Rectal smooth muscle tissue (tissue), 1 donor: Measurements from ENCODE around the gene KIF21B.

Experiments used
- H3K27ac ChIP-seq: one replicate; pipeline ENCODE4 v1.7.0; 2013; ENCODE audit warnings: low read depth, low read length, inconsistent platforms
- H3K27me3 ChIP-seq: one replicate; pipeline ENCODE4 v1.7.0; 2013; ENCODE audit warnings: low read length; ENCODE audit not compliant: control insufficient read depth, insufficient read depth
- H3K36me3 ChIP-seq: one replicate; pipeline ENCODE4 v1.7.0; 2013; ENCODE audit warnings: low read length; ENCODE audit not compliant: control insufficient read depth, insufficient read depth
- H3K4me1 ChIP-seq: one replicate; pipeline ENCODE4 v1.7.0; 2013; ENCODE audit warnings: low read length; ENCODE audit not compliant: control insufficient read depth, insufficient read depth
- H3K4me3 ChIP-seq: one replicate; pipeline ENCODE4 v1.7.0; 2013; ENCODE audit warnings: low read length
- H3K9ac ChIP-seq: one replicate; pipeline ENCODE4 v1.7.0; 2013; ENCODE audit warnings: low read length

The KIF21B gene

GRCh38 chr1:200999667-201000066 is 23.8 kb downstream of the KIF21B start:
- no peaks in the 10 kb centered on the region for H3K27me3 ChIP-seq
- no peak overlapping the region for H3K27ac ChIP-seq
- H3K4me3 ChIP-seq: no peak overlapping the region
- no peak overlapping the region for H3K9ac ChIP-seq
- H3K36me3 ChIP-seq: no peaks in the 10 kb centered on the region
- H3K4me1 ChIP-seq: no peaks in the 10 kb centered on the region

GRCh38 chr1:200998323-200998722 is 25.2 kb downstream of the KIF21B start:
- no peaks in the 10 kb centered on the region for H3K27me3 ChIP-seq

GRCh38 chr1:200992382-200993048 is 31.0 kb downstream of the KIF21B start:
- H3K27ac ChIP-seq: no peak overlapping the region
- no peaks in the 10 kb centered on the region for H3K4me1 ChIP-seq
- no peak overlapping the region for H3K9ac ChIP-seq
- no peaks in the 10 kb centered on the region for H3K27me3 ChIP-seq
- no peak overlapping the region for H3K4me3 ChIP-seq
- peaks cover 8% of the 10 kb centered on the region for H3K36me3 ChIP-seq

More at GRCh38 chr1:200998323-200998722, 25.2 kb downstream of the KIF21B start:
- Histone ChIP-seq H3K36me3 (no peaks in the 10 kb centered on the region), H3K27ac (no peak overlapping the region), H3K4me3 (no peak overlapping the region), H3K9ac (no peak overlapping the region), H3K4me1 (no peaks in the 10 kb centered on the region)

- H3K4me1 ChIP-seq: no peaks in the 10 kb centered on the region
- no peak overlapping the region for H3K4me3 ChIP-seq
- no peak overlapping the region for H3K9ac ChIP-seq
- H3K27me3 ChIP-seq: no peaks in the 10 kb centered on the region
- no peak overlapping the region for H3K27ac ChIP-seq
- peaks cover 8% of the 10 kb centered on the region for H3K36me3 ChIP-seq
Observed at GRCh38 chr1:200991097-200991614, 32.4 kb downstream of the KIF21B start.

- Histone ChIP-seq H3K27me3 (no peaks in the 10 kb centered on the region), H3K36me3 (peaks cover 8% of the 10 kb centered on the region), H3K9ac (no peak overlapping the region), H3K27ac (no peak overlapping the region), H3K4me3 (no peak overlapping the region), H3K4me1 (no peaks in the 10 kb centered on the region)
Observed at GRCh38 chr1:200990114-200990513, 33.4 kb downstream of the KIF21B start.

GRCh38 chr1:200989337-200989736 is 34.2 kb downstream of the KIF21B start:
- H3K27me3 ChIP-seq: no peaks in the 10 kb centered on the region
- H3K36me3 ChIP-seq: peaks cover 8% of the 10 kb centered on the region
- H3K4me3 ChIP-seq: no peak overlapping the region
- no peak overlapping the region for H3K27ac ChIP-seq
- H3K4me1 ChIP-seq: no peaks in the 10 kb centered on the region
- H3K9ac ChIP-seq: no peak overlapping the region

GRCh38 chr1:200988693-200989092 is 34.8 kb downstream of the KIF21B start:
- no peak overlapping the region for H3K9ac ChIP-seq

GRCh38 chr1:200985481-200985880 is 38.0 kb downstream of the KIF21B start:
- Histone ChIP-seq H3K4me1 (no peaks in the 10 kb centered on the region), H3K36me3 (peaks cover 2% of the 10 kb centered on the region)

More at GRCh38 chr1:200988693-200989092, 34.8 kb downstream of the KIF21B start:
- no peaks in the 10 kb centered on the region for H3K4me1 ChIP-seq
- no peak overlapping the region for H3K27ac ChIP-seq
- H3K27me3 ChIP-seq: no peaks in the 10 kb centered on the region
- H3K36me3 ChIP-seq: peaks cover 8% of the 10 kb centered on the region
- no peak overlapping the region for H3K4me3 ChIP-seq

GRCh38 chr1:200983035-200983561 is 40.4 kb downstream of the KIF21B start:
- Histone ChIP-seq H3K27ac (no peak overlapping the region), H3K36me3 (peaks cover 2% of the 10 kb centered on the region), H3K4me1 (no peaks in the 10 kb centered on the region), H3K27me3 (no peaks in the 10 kb centered on the region), H3K9ac (no peak overlapping the region), H3K4me3 (no peak overlapping the region)

More at GRCh38 chr1:200985481-200985880, 38.0 kb downstream of the KIF21B start:
- Histone ChIP-seq H3K9ac (no peak overlapping the region), H3K27ac (no peak overlapping the region), H3K27me3 (no peaks in the 10 kb centered on the region), H3K4me3 (no peak overlapping the region)

GRCh38 chr1:200982071-200982945 is 41.2 kb downstream of the KIF21B start:
- Histone ChIP-seq H3K36me3 (peaks cover 2% of the 10 kb centered on the region), H3K27ac (no peak overlapping the region), H3K27me3 (no peaks in the 10 kb centered on the region), H3K9ac (no peak overlapping the region), H3K4me3 (no peak overlapping the region), H3K4me1 (no peaks in the 10 kb centered on the region)

GRCh38 chr1:200981278-200981677 is 42.2 kb downstream of the KIF21B start:
- Histone ChIP-seq H3K27me3 (no peaks in the 10 kb centered on the region), H3K4me1 (no peaks in the 10 kb centered on the region), H3K27ac (no peak overlapping the region), H3K36me3 (peaks cover 2% of the 10 kb centered on the region), H3K9ac (no peak overlapping the region), H3K4me3 (no peak overlapping the region)

GRCh38 chr1:200980873-200981272 is 42.6 kb downstream of the KIF21B start:
- Histone ChIP-seq H3K36me3 (peaks cover 2% of the 10 kb centered on the region), H3K9ac (no peak overlapping the region), H3K27me3 (no peaks in the 10 kb centered on the region), H3K4me1 (no peaks in the 10 kb centered on the region), H3K4me3 (no peak overlapping the region), H3K27ac (no peak overlapping the region)
